Measurements from ENCODE around the gene RSPO3. TPM values are rescaled to one million over a fixed set of nuclear protein-coding genes. Genes with fewer than 3 reads are reported as not detected.

Gene RSPO3
- total and polyA plus RNA-seq, 2 experiments from 2014 or later = 1.4 to 2.9 TPM

DNA sequence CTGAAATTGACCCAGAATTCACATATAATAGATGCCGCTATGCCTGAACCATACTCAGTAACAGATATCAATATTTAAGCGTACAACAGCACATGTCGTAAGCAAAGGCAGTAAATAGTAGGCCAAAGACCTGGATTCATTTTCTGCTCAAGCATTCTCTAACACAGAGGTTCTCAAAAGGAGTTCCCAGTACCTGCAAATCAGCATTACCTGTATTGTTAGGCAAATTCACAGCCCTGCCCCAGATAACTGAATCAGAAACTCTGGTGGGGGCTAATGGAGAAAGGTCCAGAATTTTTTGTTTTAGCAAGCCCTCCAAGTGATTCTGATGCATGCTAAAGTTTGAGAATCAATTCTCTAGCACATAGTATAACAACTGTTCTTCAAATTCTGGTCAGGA lies 36.0 kb downstream of the RSPO3 start:
- H3F3A ChIP-seq (ENCODE audit: insufficient read depth) = no peaks in the 10 kb centered on the region
- DNase-seq = no peak
- TF ChIP-seq EZH2 (IDR thresholded peaks at IDR 0.05; ENCODE audit: insufficient read depth, poor library complexity, severe bottlenecking) (no peak), EZH2phosphoT487 (IDR thresholded peaks at IDR 0.05; ENCODE audit: insufficient read depth, low read depth) (no peak)
- H3K9ac ChIP-seq = no peak overlapping the region
- no peaks in the 10 kb centered on the region for H3K9me3 ChIP-seq (ENCODE audit: low read depth)
- H3K4me2 ChIP-seq (ENCODE audit: unreplicated experiment) = no peak overlapping the region
- no peaks in the 10 kb centered on the region for H3K79me2 ChIP-seq (ENCODE audit: insufficient read depth)
- H3K27ac ChIP-seq = no peak overlapping the region
- H4K20me1 ChIP-seq (ENCODE audit: insufficient read depth) = no peaks in the 10 kb centered on the region
- in situ Hi-C loops (cut with MboI) = no loop called here
- H3K27me3 ChIP-seq (replicated peaks; ENCODE audit: insufficient read depth) = no peaks in the 10 kb centered on the region
- no peaks in the 10 kb centered on the region for H3K9me2 ChIP-seq (ENCODE audit: insufficient read depth)
- H2AFZ ChIP-seq = no peak overlapping the region
- 97 to 98% methylated on average over 3 of the region's 3 CpGs for whole genome bisulfite sequencing, 2 experiments (ENCODE audit: low coverage in 1 of 2, low lambda C conversion rate in 2 of 2, missing lambda C conversion rate in 2 of 2)
- no peak overlapping the region for H3K4me3 ChIP-seq
- H3K4me1 ChIP-seq (ENCODE audit: insufficient read depth) = no peaks in the 10 kb centered on the region
- H3K36me3 ChIP-seq (ENCODE audit: low read depth) = no peaks in the 10 kb centered on the region

DNA sequence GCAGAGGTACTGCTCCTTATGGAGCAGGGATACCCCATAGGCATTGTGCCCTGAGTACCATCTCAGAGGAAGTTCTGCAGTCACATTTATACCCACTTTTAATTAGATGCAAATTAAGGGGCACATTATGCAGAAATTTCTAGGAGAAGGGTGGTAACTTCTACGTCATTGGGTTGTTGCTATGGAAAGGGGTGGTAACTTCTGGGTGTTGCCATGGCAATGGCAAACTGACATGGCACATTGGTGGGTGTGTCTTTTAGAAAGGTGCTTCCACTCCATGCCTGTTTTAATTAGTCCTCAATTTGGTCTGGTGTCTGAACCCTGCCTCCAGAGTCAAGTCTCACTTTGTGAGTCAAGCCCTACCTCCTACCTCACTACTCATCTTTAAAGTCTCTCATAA lies 42.0 kb downstream of the RSPO3 start:
- no peaks in the 10 kb centered on the region for H3K4me1 ChIP-seq (ENCODE audit: insufficient read depth)
- no peaks in the 10 kb centered on the region for H3K9me2 ChIP-seq (ENCODE audit: insufficient read depth)
- no peak for TF ChIP-seq EZH2phosphoT487 (IDR thresholded peaks at IDR 0.05; ENCODE audit: insufficient read depth, low read depth)
- TF ChIP-seq EZH2 (IDR thresholded peaks at IDR 0.05; ENCODE audit: insufficient read depth, poor library complexity, severe bottlenecking) = no peak
- no peaks in the 10 kb centered on the region for H3K27me3 ChIP-seq (replicated peaks; ENCODE audit: insufficient read depth)
- no peaks in the 10 kb centered on the region for H3K36me3 ChIP-seq (ENCODE audit: low read depth)
- H3K9me3 ChIP-seq (ENCODE audit: low read depth) = no peaks in the 10 kb centered on the region
- H3K4me2 ChIP-seq (ENCODE audit: unreplicated experiment) = no peak overlapping the region
- WGBS, 2 experiments (ENCODE audit: low coverage in 1 of 2, low lambda C conversion rate in 2 of 2, missing lambda C conversion rate in 2 of 2) = 93 to 100% methylated on average over 1 of the region's 1 CpG
- no peaks in the 10 kb centered on the region for H3K79me2 ChIP-seq (ENCODE audit: insufficient read depth)
- H3K27ac ChIP-seq = no peak overlapping the region
- no peak overlapping the region for H2AFZ ChIP-seq
- H3K9ac ChIP-seq = no peak overlapping the region
- in situ Hi-C loops (cut with MboI) = no loop called here
- DNase-seq = no peak
- H3F3A ChIP-seq (ENCODE audit: insufficient read depth) = no peaks in the 10 kb centered on the region
- no peak overlapping the region for H3K4me3 ChIP-seq
- H4K20me1 ChIP-seq (ENCODE audit: insufficient read depth) = no peaks in the 10 kb centered on the region

DNA sequence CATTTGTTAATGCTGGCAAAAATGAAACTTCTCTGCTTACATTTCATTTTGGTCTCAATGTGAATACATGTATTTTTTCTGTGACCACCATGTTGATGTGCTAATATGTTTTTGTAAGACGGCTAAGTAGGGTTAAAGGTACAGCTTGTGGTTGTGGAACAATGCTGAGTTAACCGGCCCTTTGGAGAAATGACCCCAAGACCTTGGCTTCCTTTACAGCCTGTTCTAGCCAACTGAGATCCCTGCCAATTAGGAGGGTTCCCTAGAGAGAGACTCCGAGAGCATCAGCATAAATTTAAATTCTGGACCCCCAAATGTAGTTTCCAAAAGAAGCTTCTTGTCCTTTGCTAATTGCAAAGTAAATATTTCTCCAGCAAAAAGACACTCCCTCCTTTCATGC lies 44.4 kb downstream of the RSPO3 start:
- H3K4me3 ChIP-seq = no peak overlapping the region
- H3K27me3 ChIP-seq (replicated peaks; ENCODE audit: insufficient read depth) = no peaks in the 10 kb centered on the region
- H3K4me2 ChIP-seq (ENCODE audit: unreplicated experiment) = no peak overlapping the region
- WGBS, 2 experiments (ENCODE audit: low coverage in 1 of 2, low lambda C conversion rate in 2 of 2, missing lambda C conversion rate in 2 of 2) = 67 to 69% methylated on average over 3 of the region's 3 CpGs
- no peaks in the 10 kb centered on the region for H3K9me3 ChIP-seq (ENCODE audit: low read depth)
- no peak overlapping the region for H2AFZ ChIP-seq
- TF ChIP-seq EZH2phosphoT487 (IDR thresholded peaks at IDR 0.05; ENCODE audit: insufficient read depth, low read depth) = no peak
- no peak for TF ChIP-seq EZH2 (IDR thresholded peaks at IDR 0.05; ENCODE audit: insufficient read depth, poor library complexity, severe bottlenecking)
- no peak for DNase-seq
- no peak overlapping the region for H3K9ac ChIP-seq
- no peaks in the 10 kb centered on the region for H3K9me2 ChIP-seq (ENCODE audit: insufficient read depth)
- in situ Hi-C loops (cut with MboI) = no loop called here
- no peaks in the 10 kb centered on the region for H4K20me1 ChIP-seq (ENCODE audit: insufficient read depth)
- no peak overlapping the region for H3K27ac ChIP-seq
- H3K4me1 ChIP-seq (ENCODE audit: insufficient read depth) = no peaks in the 10 kb centered on the region
- H3K36me3 ChIP-seq (ENCODE audit: low read depth) = no peaks in the 10 kb centered on the region
- H3K79me2 ChIP-seq (ENCODE audit: insufficient read depth) = no peaks in the 10 kb centered on the region
- no peaks in the 10 kb centered on the region for H3F3A ChIP-seq (ENCODE audit: insufficient read depth)

- Histone ChIP-seq H3K27ac (no peak overlapping the region), H3F3A (ENCODE audit: insufficient read depth) (no peaks in the 10 kb centered on the region), H3K9me2 (ENCODE audit: insufficient read depth) (no peaks in the 10 kb centered on the region), H3K79me2 (ENCODE audit: insufficient read depth) (no peaks in the 10 kb centered on the region), H3K4me2 (ENCODE audit: unreplicated experiment) (no peak overlapping the region), H2AFZ (no peak overlapping the region), H4K20me1 (ENCODE audit: insufficient read depth) (no peaks in the 10 kb centered on the region), H3K36me3 (ENCODE audit: low read depth) (no peaks in the 10 kb centered on the region), H3K27me3 (replicated peaks; ENCODE audit: insufficient read depth) (no peaks in the 10 kb centered on the region), H3K9ac (no peak overlapping the region), H3K4me1 (ENCODE audit: insufficient read depth) (no peaks in the 10 kb centered on the region), H3K4me3 (no peak overlapping the region), H3K9me3 (ENCODE audit: low read depth) (no peaks in the 10 kb centered on the region)
- 79 to 86% methylated on average over 3 of the region's 3 CpGs for WGBS, 2 experiments (ENCODE audit: low coverage in 1 of 2, low lambda C conversion rate in 2 of 2, missing lambda C conversion rate in 2 of 2)
- no peak for DNase-seq
- in situ Hi-C loops (cut with MboI) = no loop called here
- no peak for TF ChIP-seq EZH2phosphoT487 (IDR thresholded peaks at IDR 0.05; ENCODE audit: insufficient read depth, low read depth)
- TF ChIP-seq EZH2 (IDR thresholded peaks at IDR 0.05; ENCODE audit: insufficient read depth, poor library complexity, severe bottlenecking) = no peak
These were observed 45.6 kb downstream of the RSPO3 start for GRCh38 chr6:127164036-127164435.

DNA sequence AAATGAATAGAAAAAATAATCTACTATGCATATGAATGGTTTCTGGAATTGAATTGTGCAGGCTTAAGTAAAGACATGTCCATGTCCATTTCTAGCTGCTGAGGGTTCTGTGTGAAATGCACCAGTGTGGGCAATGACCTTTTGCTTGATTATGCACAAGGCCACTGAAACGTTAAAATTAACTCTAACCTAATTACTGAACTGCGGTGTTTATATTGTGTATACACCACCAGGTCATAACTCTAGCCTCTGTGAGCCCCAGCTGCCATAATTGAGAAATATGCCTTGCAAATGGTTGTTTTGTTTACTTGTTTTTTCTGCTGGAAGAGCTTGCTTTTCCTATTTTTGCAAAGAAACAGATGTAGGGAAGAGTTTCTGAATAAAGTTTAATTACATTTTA lies 46.1 kb downstream of the RSPO3 start:
- 34 to 36% methylated on average over 2 of the region's 2 CpGs for WGBS, 2 experiments (ENCODE audit: low coverage in 1 of 2, low lambda C conversion rate in 2 of 2, missing lambda C conversion rate in 2 of 2)
- H4K20me1 ChIP-seq (ENCODE audit: insufficient read depth) = no peaks in the 10 kb centered on the region
- no peaks in the 10 kb centered on the region for H3K36me3 ChIP-seq (ENCODE audit: low read depth)
- no peak overlapping the region for H2AFZ ChIP-seq
- no peaks in the 10 kb centered on the region for H3K9me2 ChIP-seq (ENCODE audit: insufficient read depth)
- H3K4me3 ChIP-seq = no peak overlapping the region
- in situ Hi-C loops (cut with MboI) = no loop called here
- H3K79me2 ChIP-seq (ENCODE audit: insufficient read depth) = no peaks in the 10 kb centered on the region
- no peaks in the 10 kb centered on the region for H3K4me1 ChIP-seq (ENCODE audit: insufficient read depth)
- TF ChIP-seq EZH2phosphoT487 (IDR thresholded peaks at IDR 0.05; ENCODE audit: insufficient read depth, low read depth) = no peak
- no peak for TF ChIP-seq EZH2 (IDR thresholded peaks at IDR 0.05; ENCODE audit: insufficient read depth, poor library complexity, severe bottlenecking)
- no peak for DNase-seq
- no peak overlapping the region for H3K27ac ChIP-seq
- H3K9ac ChIP-seq = no peak overlapping the region
- H3F3A ChIP-seq (ENCODE audit: insufficient read depth) = no peaks in the 10 kb centered on the region
- H3K27me3 ChIP-seq (replicated peaks; ENCODE audit: insufficient read depth) = no peaks in the 10 kb centered on the region
- H3K4me2 ChIP-seq (ENCODE audit: unreplicated experiment) = no peak overlapping the region
- no peaks in the 10 kb centered on the region for H3K9me3 ChIP-seq (ENCODE audit: low read depth)

Data from GM23248 (cell line).